Neural cell (in vitro differentiated cells): ENCODE results near the gene DCANP1. TPM values are rescaled to one million over a fixed set of nuclear protein-coding genes. Genes with fewer than 3 reads are reported as not detected.

Experiments used
- H2AFZ ChIP-seq: fragments of 200-600, 300-800 bp; sonication (generic), shearing (Covaris generic); 2 replicates; pipeline ENCODE4 v1.6.0; 2014; ENCODE audit warnings: low read depth, mild to moderate bottlenecking, antibody characterized with exemption, low read length, moderate library complexity
- H3F3A ChIP-seq: fragments of 200-600 bp; shearing (Covaris generic); 2 replicates; pipeline ENCODE4 v1.6.1; 2016; ENCODE audit warnings: mild to moderate bottlenecking, moderate library complexity, mixed read lengths, antibody characterized with exemption, low read length; ENCODE audit not compliant: insufficient read depth, poor library complexity, severe bottlenecking
- H3K27ac ChIP-seq: fragments of 200-600, 300-800 bp; sonication (generic), shearing (Covaris generic); 2 replicates; pipeline ENCODE4 v1.5.1; 2014; ENCODE audit warnings: mild to moderate bottlenecking, low read length, moderate library complexity
- H3K27me3 ChIP-seq: fragments of 300-800, 200-600 bp; sonication (generic), shearing (Covaris generic); 2 replicates; pipeline ENCODE4 v1.6.0; 2014; ENCODE audit warnings: mild to moderate bottlenecking, low read depth, low read length, moderate library complexity; ENCODE audit not compliant: insufficient read depth
- H3K36me3 ChIP-seq: fragments of 300-800, 200-600 bp; sonication (generic), shearing (Covaris generic); 2 replicates; pipeline ENCODE4 v1.5.1; 2014; ENCODE audit warnings: mild to moderate bottlenecking, antibody characterized with exemption, low read length, moderate library complexity; ENCODE audit not compliant: insufficient read depth
- H3K4me2 ChIP-seq: fragments of 300-800, 200-600 bp; sonication (generic), shearing (Covaris generic); 2 replicates; pipeline ENCODE4 v1.6.0; 2014; ENCODE audit warnings: mild to moderate bottlenecking, low read length
- H3K4me3 ChIP-seq: fragments of 300-800, 200-600 bp; sonication (generic), shearing (Covaris generic); 2 replicates; pipeline ENCODE4 v1.5.1; 2014; ENCODE audit warnings: mild to moderate bottlenecking, low read length, moderate library complexity
- H3K79me2 ChIP-seq: fragments of 200-600 bp; shearing (Covaris generic); replicated peaks from 2 replicates; pipeline ENCODE4 v1.6.0; 2014; ENCODE audit warnings: mild to moderate bottlenecking, low read length, moderate library complexity; ENCODE audit not compliant: insufficient read depth
- H3K9ac ChIP-seq: fragments of 300-800, 200-600 bp; sonication (generic), shearing (Covaris generic); 2 replicates; pipeline ENCODE4 v1.6.1; 2016; ENCODE audit warnings: mild to moderate bottlenecking, low read length, mixed read lengths
- H3K9me2 ChIP-seq: fragments of 200-600 bp; shearing (Covaris generic); 2 replicates; pipeline ENCODE4 v1.6.1; 2016; ENCODE audit warnings: mild to moderate bottlenecking, low read length, mixed read lengths; ENCODE audit not compliant: insufficient read depth
- H3K9me3 ChIP-seq: fragments of 200-600, 300-800 bp; sonication (generic), shearing (Covaris generic); 2 replicates; pipeline ENCODE4 v1.6.1; 2016; ENCODE audit warnings: mild to moderate bottlenecking, mixed run types, low read length, moderate library complexity, mixed read lengths
- H4K20me1 ChIP-seq: fragments of 200-600 bp; shearing (Covaris generic); 2 replicates; pipeline ENCODE4 v1.6.1; 2016; ENCODE audit warnings: mild to moderate bottlenecking, mixed run types; ENCODE audit not compliant: insufficient read depth
- EP300 ChIP-seq: fragments of 450-650 bp; conservative IDR thresholded peaks from 2 replicates; pipeline ENCODE4 v1.6.1; 2014; ENCODE audit warnings: antibody characterized with exemption, mild to moderate bottlenecking, moderate library complexity; ENCODE audit not compliant: poor library complexity, severe bottlenecking
- EZH2 ChIP-seq: fragments of 200-600, 300-800 bp; shearing (Covaris generic), sonication (generic); IDR thresholded peaks from 2 replicates; pipeline ENCODE4 v1.6.1; 2014; ENCODE audit warnings: antibody characterized with exemption, low read length, borderline replicate concordance, mild to moderate bottlenecking; ENCODE audit not compliant: insufficient read depth, poor library complexity, severe bottlenecking
- MXI1 ChIP-seq: fragments of 450-650 bp; conservative IDR thresholded peaks from 2 replicates; pipeline ENCODE4 v1.6.1; 2014; ENCODE audit warnings: antibody characterized with exemption, mild to moderate bottlenecking; ENCODE audit not compliant: poor library complexity, severe bottlenecking
- POLR2AphosphoS5 ChIP-seq: IDR thresholded peaks from 2 replicates; pipeline ENCODE4 v1.6.1; 2012
- RAD21 ChIP-seq: fragments of 450-650 bp; conservative IDR thresholded peaks from 2 replicates; pipeline ENCODE4 v1.6.1; 2014; ENCODE audit warnings: antibody characterized with exemption, mild to moderate bottlenecking, moderate library complexity
- SMC3 ChIP-seq: fragments of 450-650 bp; conservative IDR thresholded peaks from 2 replicates; pipeline ENCODE4 v1.6.1; 2014; ENCODE audit warnings: antibody characterized with exemption, mild to moderate bottlenecking, moderate library complexity; ENCODE audit not compliant: poor library complexity
- TAF1 ChIP-seq: IDR thresholded peaks from 2 replicates; pipeline ENCODE4 v1.6.1; 2012; ENCODE audit warnings: low read depth
- polyA plus RNA-seq: library from polyadenylated mRNA; depleted of rRNA; stranded (reverse); fragments of >200 nt; gene quantifications from 2 replicates; pipeline ENCODE4 v1.2.3, GENCODE V29; 2014
- TF ChIP-seq, protein P1 (sequence below): fragments of 450-650 bp; IDR thresholded peaks from 2 replicates; pipeline ENCODE4 v1.5.1; 2014; ENCODE audit warnings: antibody characterized with exemption, mild to moderate bottlenecking, moderate library complexity; ENCODE audit not compliant: poor library complexity, severe bottlenecking
- TF ChIP-seq, protein P2 (sequence below): IDR thresholded peaks from 2 replicates; pipeline ENCODE4 v1.6.1; 2012; ENCODE audit warnings: borderline replicate concordance

Gene DCANP1
- polyA plus RNA-seq, 1 donor from 2014 or later: not detected

DNA sequence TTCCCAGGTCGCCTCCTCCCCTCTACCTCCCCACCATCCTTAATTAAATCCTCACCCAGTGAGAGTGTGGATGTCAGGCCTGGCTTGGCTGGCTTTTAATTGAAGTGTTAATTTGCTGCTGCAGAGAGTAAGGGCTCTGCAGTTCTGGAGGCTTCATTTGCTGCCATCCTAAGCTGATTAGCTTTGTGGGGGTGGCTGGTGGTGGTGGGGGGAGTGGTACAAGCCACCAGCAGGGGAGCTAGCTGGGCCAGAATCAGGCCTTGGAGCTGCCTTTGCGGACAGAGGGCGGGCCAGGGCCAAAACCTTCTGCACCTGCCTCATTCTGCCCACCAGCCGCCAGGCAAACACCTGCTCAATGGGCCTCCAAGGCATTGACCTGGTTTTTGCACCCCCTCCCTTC, 31.8 kb upstream of the DCANP1 start:
- no peaks in the 10 kb centered on the region for H3F3A ChIP-seq
- H3K9ac ChIP-seq: no peak overlapping the region
- H3K79me2 ChIP-seq: no peaks in the 10 kb centered on the region
- TF ChIP-seq POLR2AphosphoS5 (no peak), SMC3 (no peak), EP300 (no peak), TAF1 (no peak), RAD21 (no peak), MXI1 (no peak), EZH2 (no peak)
- TF ChIP-seq, protein P1, sequence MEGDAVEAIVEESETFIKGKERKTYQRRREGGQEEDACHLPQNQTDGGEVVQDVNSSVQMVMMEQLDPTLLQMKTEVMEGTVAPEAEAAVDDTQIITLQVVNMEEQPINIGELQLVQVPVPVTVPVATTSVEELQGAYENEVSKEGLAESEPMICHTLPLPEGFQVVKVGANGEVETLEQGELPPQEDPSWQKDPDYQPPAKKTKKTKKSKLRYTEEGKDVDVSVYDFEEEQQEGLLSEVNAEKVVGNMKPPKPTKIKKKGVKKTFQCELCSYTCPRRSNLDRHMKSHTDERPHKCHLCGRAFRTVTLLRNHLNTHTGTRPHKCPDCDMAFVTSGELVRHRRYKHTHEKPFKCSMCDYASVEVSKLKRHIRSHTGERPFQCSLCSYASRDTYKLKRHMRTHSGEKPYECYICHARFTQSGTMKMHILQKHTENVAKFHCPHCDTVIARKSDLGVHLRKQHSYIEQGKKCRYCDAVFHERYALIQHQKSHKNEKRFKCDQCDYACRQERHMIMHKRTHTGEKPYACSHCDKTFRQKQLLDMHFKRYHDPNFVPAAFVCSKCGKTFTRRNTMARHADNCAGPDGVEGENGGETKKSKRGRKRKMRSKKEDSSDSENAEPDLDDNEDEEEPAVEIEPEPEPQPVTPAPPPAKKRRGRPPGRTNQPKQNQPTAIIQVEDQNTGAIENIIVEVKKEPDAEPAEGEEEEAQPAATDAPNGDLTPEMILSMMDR: no peak
- TF ChIP-seq, protein P2, sequence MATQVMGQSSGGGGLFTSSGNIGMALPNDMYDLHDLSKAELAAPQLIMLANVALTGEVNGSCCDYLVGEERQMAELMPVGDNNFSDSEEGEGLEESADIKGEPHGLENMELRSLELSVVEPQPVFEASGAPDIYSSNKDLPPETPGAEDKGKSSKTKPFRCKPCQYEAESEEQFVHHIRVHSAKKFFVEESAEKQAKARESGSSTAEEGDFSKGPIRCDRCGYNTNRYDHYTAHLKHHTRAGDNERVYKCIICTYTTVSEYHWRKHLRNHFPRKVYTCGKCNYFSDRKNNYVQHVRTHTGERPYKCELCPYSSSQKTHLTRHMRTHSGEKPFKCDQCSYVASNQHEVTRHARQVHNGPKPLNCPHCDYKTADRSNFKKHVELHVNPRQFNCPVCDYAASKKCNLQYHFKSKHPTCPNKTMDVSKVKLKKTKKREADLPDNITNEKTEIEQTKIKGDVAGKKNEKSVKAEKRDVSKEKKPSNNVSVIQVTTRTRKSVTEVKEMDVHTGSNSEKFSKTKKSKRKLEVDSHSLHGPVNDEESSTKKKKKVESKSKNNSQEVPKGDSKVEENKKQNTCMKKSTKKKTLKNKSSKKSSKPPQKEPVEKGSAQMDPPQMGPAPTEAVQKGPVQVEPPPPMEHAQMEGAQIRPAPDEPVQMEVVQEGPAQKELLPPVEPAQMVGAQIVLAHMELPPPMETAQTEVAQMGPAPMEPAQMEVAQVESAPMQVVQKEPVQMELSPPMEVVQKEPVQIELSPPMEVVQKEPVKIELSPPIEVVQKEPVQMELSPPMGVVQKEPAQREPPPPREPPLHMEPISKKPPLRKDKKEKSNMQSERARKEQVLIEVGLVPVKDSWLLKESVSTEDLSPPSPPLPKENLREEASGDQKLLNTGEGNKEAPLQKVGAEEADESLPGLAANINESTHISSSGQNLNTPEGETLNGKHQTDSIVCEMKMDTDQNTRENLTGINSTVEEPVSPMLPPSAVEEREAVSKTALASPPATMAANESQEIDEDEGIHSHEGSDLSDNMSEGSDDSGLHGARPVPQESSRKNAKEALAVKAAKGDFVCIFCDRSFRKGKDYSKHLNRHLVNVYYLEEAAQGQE: no peak
- H3K27me3 ChIP-seq: peaks cover 4% of the 10 kb centered on the region
- no peak overlapping the region for H3K27ac ChIP-seq
- H4K20me1 ChIP-seq: no peaks in the 10 kb centered on the region
- no peak overlapping the region for H2AFZ ChIP-seq
- no peak overlapping the region for H3K4me2 ChIP-seq
- no peak overlapping the region for H3K4me3 ChIP-seq
- no peaks in the 10 kb centered on the region for H3K36me3 ChIP-seq
- no peaks in the 10 kb centered on the region for H3K9me3 ChIP-seq
- no peaks in the 10 kb centered on the region for H3K9me2 ChIP-seq

DNA sequence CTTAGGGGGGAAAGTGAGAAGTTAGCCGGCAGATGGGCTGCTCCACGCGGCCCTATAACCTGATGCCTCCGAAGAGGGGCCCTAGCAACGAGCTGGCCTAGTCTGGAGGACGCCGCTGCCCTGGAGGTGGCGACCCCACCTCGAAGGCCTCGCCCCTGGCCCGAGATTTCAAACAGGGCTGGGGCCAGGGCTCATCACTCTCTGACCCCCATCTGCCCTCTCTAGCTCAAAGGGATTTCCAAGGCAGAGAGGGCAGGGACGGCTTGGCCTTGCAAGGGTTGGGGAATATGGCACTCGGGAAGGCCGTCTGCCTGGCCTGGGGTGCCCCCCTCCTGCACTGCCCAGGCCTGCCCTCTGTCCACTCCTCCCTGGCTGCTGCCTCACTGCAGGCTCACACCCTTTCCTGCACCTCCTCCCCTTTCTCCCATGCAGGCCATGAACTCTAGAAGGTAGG, 30.5 kb upstream of the DCANP1 start:
- TF ChIP-seq, protein P2: no peak
- no peak for TF ChIP-seq EP300
- TF ChIP-seq EZH2: no peak
- no peak for TF ChIP-seq TAF1
- no peak for TF ChIP-seq SMC3
- TF ChIP-seq MXI1: no peak
- TF ChIP-seq POLR2AphosphoS5: no peak
- TF ChIP-seq, protein P1: no peak
- no peak for TF ChIP-seq RAD21
- no peaks in the 10 kb centered on the region for H3K79me2 ChIP-seq
- no peaks in the 10 kb centered on the region for H3K9me2 ChIP-seq
- peaks cover 4% of the 10 kb centered on the region for H3K27me3 ChIP-seq
- no peaks in the 10 kb centered on the region for H4K20me1 ChIP-seq
- H3K4me2 ChIP-seq: no peak overlapping the region
- no peak overlapping the region for H3K4me3 ChIP-seq
- H2AFZ ChIP-seq: no peak overlapping the region
- H3K9ac ChIP-seq: no peak overlapping the region
- no peak overlapping the region for H3K27ac ChIP-seq
- H3F3A ChIP-seq: no peaks in the 10 kb centered on the region
- no peaks in the 10 kb centered on the region for H3K36me3 ChIP-seq
- no peaks in the 10 kb centered on the region for H3K9me3 ChIP-seq
